Measurements from ENCODE around the gene BEGAIN.

Gene BEGAIN

DNA sequence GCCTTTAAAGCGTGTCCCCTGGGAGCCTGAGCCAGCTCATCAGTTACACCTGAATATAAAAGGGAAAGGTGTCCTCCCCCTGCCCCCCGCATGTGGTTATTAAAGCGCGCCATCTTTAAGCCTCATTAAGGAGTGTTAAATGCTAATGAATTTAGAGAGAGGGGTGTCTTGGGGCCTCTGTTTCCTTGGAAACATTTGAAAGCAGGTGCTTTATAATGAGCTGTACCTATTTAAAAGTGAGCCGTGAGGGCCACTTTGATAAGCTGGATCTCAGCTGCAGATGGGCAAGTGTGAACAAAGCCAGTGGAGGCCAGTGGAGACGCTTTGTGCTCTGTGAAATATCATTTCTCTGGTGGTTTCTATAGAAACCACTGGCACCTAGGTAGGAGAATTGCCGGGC lies 84.0 kb downstream of the BEGAIN start:
- DNase-seq = no peak

DNA sequence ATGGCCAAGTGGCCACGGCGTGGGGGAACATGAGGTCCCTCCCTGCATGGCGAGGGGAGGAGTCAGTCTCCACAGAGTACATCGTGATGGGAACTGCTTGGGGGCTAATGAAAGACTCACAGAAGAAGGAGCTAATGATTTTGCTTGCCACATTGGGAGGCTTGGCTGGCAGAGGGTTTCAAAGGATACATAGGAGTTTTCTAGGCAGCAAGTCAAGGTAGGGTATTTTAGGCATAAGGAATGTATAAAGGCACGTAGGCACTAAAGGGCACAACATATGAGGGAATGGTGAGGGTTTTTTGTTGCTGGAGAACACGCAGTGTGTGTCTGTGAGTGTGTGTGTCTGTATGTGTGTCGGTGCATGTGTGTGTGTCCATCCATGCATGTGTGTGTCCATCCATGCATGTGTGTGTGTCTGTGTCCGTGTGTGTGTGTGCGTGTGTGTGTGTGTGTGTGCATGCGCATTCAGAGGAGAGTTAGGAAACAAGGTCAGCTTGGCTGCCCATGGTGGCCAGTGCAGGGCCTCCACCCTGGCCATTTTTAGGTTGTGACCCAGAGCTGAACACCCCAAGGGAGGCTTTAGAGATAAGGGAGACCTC lies 84.5 kb downstream of the BEGAIN start:
- no peak for DNase-seq

GRCh38 chr14:100500128-100500527 lies 87.1 kb downstream of the BEGAIN start:
- no peak for DNase-seq

- DNase-seq = no peak
Measured at GRCh38 chr14:100498068-100498467, 89.1 kb downstream of the BEGAIN start.

GRCh38 chr14:100495917-100496316 lies 91.3 kb downstream of the BEGAIN start:
- DNase-seq = no peak

DNA sequence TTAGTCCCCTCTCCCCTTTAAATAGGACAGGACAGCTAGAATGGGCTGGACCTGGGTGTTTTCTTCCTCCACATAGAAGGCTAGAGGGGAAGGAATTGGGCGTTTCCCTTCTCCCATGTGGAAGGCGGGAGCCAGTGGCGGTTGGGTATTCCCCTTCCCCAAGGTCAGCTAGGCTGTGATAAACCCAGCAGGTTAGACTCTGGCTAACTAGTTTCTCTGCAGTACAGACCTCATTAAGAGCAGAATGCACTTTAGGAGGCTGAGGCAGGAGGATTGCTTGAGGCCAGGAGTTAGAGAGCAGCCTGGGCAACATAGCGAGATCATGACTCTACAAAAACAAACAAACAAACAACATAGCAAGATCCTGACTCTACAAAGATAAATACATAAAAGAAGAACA lies 92.6 kb downstream of the BEGAIN start:
- DNase-seq = no peak

DNA sequence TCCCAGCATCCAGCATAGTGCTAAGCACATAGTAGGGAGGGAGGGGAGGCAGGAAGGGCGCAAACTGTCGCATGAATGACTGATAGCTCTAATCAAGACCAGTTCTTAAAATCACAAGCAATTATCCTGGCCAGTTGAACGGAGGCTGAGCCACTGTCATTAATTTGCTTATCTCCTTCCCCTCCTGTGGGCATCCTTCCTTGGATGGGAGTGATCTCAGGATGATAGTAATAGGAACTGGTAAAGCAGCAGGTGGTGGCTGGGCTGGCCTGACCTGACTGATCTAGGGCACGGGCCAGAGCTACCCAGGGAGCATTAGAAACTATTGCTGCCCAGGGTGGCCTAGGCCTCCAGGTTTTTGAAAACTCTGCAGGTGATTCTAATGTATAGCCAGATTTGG lies 97.0 kb downstream of the BEGAIN start:
- DNase-seq = no peak

- DNase-seq = no peak
Measured at GRCh38 chr14:100488057-100488456, 99.2 kb downstream of the BEGAIN start.

DNA sequence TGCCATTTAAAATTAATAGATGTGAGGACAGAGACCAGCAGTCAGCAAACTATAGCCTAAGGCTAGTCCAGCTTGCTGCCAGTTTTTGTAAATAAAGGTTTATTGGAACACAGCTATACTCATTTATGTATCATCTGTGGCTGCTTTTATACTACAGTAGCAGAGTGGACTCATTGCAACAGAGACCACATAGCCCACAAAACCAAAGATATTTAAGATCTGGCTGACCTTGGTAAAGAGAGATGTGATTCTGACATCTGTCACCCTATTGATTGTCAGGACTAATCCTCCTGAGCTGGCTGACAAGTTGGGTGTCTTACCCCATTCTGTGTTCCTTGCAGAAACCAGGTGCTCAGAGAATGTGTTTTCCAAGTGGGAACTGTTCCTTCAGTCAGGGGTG lies 99.9 kb downstream of the BEGAIN start:
- no peak for DNase-seq
